ENCODE data around the gene SLC39A9.
"Not testable (repeated sequence)": the region's sequence is repeated elsewhere in the genome, so short reads cannot be mapped to it uniquely, and the experiment has no call there.

SLC39A9 gene

GRCh38 chr14:69375182-69375581 is 23.3 kb upstream of the SLC39A9 start:
- no peak for TF ChIP-seq CTCF (IDR thresholded peaks at IDR 0.05; ENCODE audit: low read depth, low read length, missing control alignments)
- in situ Hi-C loops (cut with HindIII; ENCODE audit: low sequenced_read_pairs): no loop called here
- H3K4me3 ChIP-seq (ENCODE audit: low read depth, low read length): no peak overlapping the region
- no peak for DNase-seq (ENCODE audit: low read depth)

- TF ChIP-seq CTCF (IDR thresholded peaks at IDR 0.05; ENCODE audit: low read depth, low read length, missing control alignments): no peak
- DNase-seq (ENCODE audit: low read depth): no peak
- in situ Hi-C loops (cut with HindIII; ENCODE audit: low sequenced_read_pairs): no loop called here
- H3K4me3 ChIP-seq (ENCODE audit: low read depth, low read length): no peak overlapping the region
Observed at GRCh38 chr14:69375722-69376121, 22.8 kb upstream of the SLC39A9 start.

GRCh38 chr14:69376439-69376838 is 22.1 kb upstream of the SLC39A9 start:
- TF ChIP-seq CTCF (IDR thresholded peaks at IDR 0.05; ENCODE audit: low read depth, low read length, missing control alignments): no peak
- no peak for DNase-seq (ENCODE audit: low read depth)
- in situ Hi-C loops (cut with HindIII; ENCODE audit: low sequenced_read_pairs): no loop called here
- no peak overlapping the region for H3K4me3 ChIP-seq (ENCODE audit: low read depth, low read length)

GRCh38 chr14:69378274-69378673 is 20.2 kb upstream of the SLC39A9 start:
- no peak for TF ChIP-seq CTCF (IDR thresholded peaks at IDR 0.05; ENCODE audit: low read depth, low read length, missing control alignments)
- DNase-seq (ENCODE audit: low read depth): no peak
- in situ Hi-C loops (cut with HindIII; ENCODE audit: low sequenced_read_pairs): no loop called here
- no peak overlapping the region for H3K4me3 ChIP-seq (ENCODE audit: low read depth, low read length)

- peak; percentile 15 for DNase-seq (ENCODE audit: low read depth)
- TF ChIP-seq CTCF (IDR thresholded peaks at IDR 0.05; ENCODE audit: low read depth, low read length, missing control alignments): no peak
- in situ Hi-C loops (cut with HindIII; ENCODE audit: low sequenced_read_pairs): no loop called here
- H3K4me3 ChIP-seq (ENCODE audit: low read depth, low read length): no peak overlapping the region
Observed at GRCh38 chr14:69387311-69387710, 11.2 kb upstream of the SLC39A9 start.

- DNase-seq (ENCODE audit: low read depth); in situ Hi-C loops (cut with HindIII; ENCODE audit: low sequenced_read_pairs); H3K4me3 ChIP-seq (ENCODE audit: low read depth, low read length): not testable (repeated sequence)
Observed at GRCh38 chr14:69391400-69391799, 7.1 kb upstream of the SLC39A9 start.

GRCh38 chr14:69392481-69392880 is 6.0 kb upstream of the SLC39A9 start:
- in situ Hi-C loops (cut with HindIII; ENCODE audit: low sequenced_read_pairs): no loop called here
- H3K4me3 ChIP-seq (ENCODE audit: low read depth, low read length): no peak overlapping the region
- no peak for DNase-seq (ENCODE audit: low read depth)
- TF ChIP-seq CTCF (IDR thresholded peaks at IDR 0.05; ENCODE audit: low read depth, low read length, missing control alignments): no peak
